Suprapubic skin (tissue), 4 donors: ENCODE data around the gene CCR8. TPM values are rescaled to one million over a fixed set of nuclear protein-coding genes. Genes with fewer than 3 reads are reported as not detected.

ENCODE experiments used
- DNase-seq, 2 donors: peaks; one replicate each; pipeline ENCODE4 v3.0.0-alpha.2; 2019; ENCODE audit warnings: low spot score in 2 of 2
- H3K27ac ChIP-seq: fragments of 200-600 bp; sonication (generic); one replicate; pipeline ENCODE4 v1.5.1; 2019
- H3K27me3 ChIP-seq: fragments of 200-600 bp; sonication (generic); one replicate; pipeline ENCODE4 v1.5.1; 2019
- H3K36me3 ChIP-seq: fragments of 200-600 bp; sonication (generic); one replicate; pipeline ENCODE4 v1.5.1; 2019
- H3K4me1 ChIP-seq: fragments of 200-600 bp; sonication (generic); one replicate; pipeline ENCODE4 v1.5.1; 2019
- H3K4me3 ChIP-seq: fragments of 200-600 bp; sonication (generic); one replicate; pipeline ENCODE4 v1.5.1; 2019; ENCODE audit warnings: mild to moderate bottlenecking
- H3K9me3 ChIP-seq: fragments of 200-600 bp; sonication (generic); one replicate; pipeline ENCODE4 v1.5.1; 2019
- EP300 ChIP-seq: sonication (generic); formaldehyde crosslinking; IDR thresholded peaks from one replicate; pipeline ENCODE4 v1.6.1; 2017; ENCODE audit warnings: antibody characterized with exemption
- POLR2A ChIP-seq, 2 donors: fragments of 450-650 bp; IDR thresholded peaks; one replicate each; pipeline ENCODE4 v1.6.1; 2017; ENCODE audit warnings: antibody characterized with exemption in 2 of 2, mild to moderate bottlenecking in 2 of 2, moderate library complexity in 2 of 2
- POLR2AphosphoS5 ChIP-seq, 3 donors: sonication (generic); formaldehyde crosslinking; IDR thresholded peaks; one replicate each; pipeline ENCODE4 v1.6.1; 2017; ENCODE audit warnings: antibody characterized with exemption in 3 of 3
- WGBS: methylation state at CpG from one replicate; pipeline ENCODE4 v1.1.5; 2018; 5-methylcytosine and 5-hydroxymethylcytosine counted together
- total RNA-seq, 4 donors: library from RNA; depleted of rRNA; stranded (reverse); fragments of >200 nt; gene quantifications; one replicate each; pipeline ENCODE4 v1.1.0, GENCODE V29; 2016
- TF ChIP-seq, protein P1 (sequence below), 2 donors: fragments of 200-600 bp in 1 of 2; fragments of 450-650 bp in 1 of 2; sonication (generic) in 1 of 2; IDR thresholded peaks; one replicate each; pipeline ENCODE4 v1.5.1; 2016 to 2019; ENCODE audit warnings: antibody characterized with exemption in 2 of 2, mild to moderate bottlenecking in 1 of 2, moderate library complexity in 1 of 2

Gene CCR8
- total RNA-seq, 4 donors from 2014 or later: not detected

DNA sequence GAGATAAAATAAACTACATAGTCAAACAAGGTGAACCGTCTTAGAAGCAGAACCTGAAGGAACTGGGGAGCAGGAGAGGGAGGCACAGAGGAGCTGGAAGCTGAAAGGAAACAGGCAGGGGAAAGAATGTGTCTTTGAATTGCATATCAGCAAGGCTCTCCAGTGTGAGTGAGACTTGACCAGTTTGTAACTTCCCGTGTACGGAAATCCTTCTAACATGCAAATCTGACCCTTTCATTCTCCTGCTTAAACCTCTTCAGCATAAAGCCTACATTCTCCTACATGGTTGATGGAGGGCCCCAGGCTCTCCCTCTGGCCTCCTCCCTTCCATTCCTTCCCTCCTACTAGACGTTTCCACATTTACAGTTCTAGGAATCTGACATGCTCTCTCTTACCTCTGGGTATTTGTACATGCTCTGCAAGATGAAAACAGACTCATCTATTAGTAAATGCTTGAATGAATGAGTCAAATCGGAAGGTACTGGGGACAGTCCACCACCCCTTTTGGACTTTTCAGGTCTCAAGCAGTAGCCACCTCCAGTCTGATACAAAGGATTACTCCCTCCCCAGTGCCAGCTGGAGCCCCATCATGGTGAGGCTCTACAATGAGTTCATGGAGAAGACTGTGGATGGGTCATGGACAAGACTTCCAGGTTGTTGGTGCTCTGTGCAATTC is 47.6 kb downstream of the CCR8 start:
- Histone ChIP-seq H3K27me3 (no peaks in the 10 kb centered on the region), H3K9me3 (no peaks in the 10 kb centered on the region), H3K36me3 (no peaks in the 10 kb centered on the region), H3K27ac (no peak overlapping the region), H3K4me3 (no peak overlapping the region), H3K4me1 (no peaks in the 10 kb centered on the region)
- 68% methylated on average over 5 of the region's 5 CpGs for WGBS
- DNase-seq: no peak
- TF ChIP-seq POLR2AphosphoS5 (IDR thresholded peaks at IDR 0.05) (no peak), EP300 (no peak), POLR2A (IDR thresholded peaks at IDR 0.05) (no peak)
- TF ChIP-seq, protein P1, sequence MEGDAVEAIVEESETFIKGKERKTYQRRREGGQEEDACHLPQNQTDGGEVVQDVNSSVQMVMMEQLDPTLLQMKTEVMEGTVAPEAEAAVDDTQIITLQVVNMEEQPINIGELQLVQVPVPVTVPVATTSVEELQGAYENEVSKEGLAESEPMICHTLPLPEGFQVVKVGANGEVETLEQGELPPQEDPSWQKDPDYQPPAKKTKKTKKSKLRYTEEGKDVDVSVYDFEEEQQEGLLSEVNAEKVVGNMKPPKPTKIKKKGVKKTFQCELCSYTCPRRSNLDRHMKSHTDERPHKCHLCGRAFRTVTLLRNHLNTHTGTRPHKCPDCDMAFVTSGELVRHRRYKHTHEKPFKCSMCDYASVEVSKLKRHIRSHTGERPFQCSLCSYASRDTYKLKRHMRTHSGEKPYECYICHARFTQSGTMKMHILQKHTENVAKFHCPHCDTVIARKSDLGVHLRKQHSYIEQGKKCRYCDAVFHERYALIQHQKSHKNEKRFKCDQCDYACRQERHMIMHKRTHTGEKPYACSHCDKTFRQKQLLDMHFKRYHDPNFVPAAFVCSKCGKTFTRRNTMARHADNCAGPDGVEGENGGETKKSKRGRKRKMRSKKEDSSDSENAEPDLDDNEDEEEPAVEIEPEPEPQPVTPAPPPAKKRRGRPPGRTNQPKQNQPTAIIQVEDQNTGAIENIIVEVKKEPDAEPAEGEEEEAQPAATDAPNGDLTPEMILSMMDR (IDR thresholded peaks at IDR 0.05): no peak

DNA sequence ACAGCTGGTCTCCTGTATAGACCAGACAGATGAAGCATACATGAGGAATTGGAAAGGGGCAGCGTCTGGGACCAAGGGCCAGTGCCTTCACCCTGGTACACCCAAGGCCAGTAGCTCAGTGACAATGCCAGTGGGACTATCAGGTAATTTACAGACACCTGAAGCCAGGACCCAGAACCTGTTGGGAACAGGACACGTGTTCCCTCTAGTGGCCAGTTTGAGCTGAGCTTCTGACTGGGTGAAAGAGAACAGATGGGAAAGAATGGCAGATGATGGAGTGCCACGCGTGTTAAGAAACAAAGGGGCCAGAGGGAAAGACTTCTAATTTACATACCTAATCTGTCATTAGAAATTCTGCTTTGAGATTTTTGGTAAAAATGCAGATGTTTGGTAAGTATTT is 48.6 kb downstream of the CCR8 start:
- no peaks in the 10 kb centered on the region for H3K9me3 ChIP-seq
- no peaks in the 10 kb centered on the region for H3K36me3 ChIP-seq
- 27% methylated on average over 4 of the region's 4 CpGs for WGBS
- no peak overlapping the region for H3K27ac ChIP-seq
- no peaks in the 10 kb centered on the region for H3K27me3 ChIP-seq
- no peak overlapping the region for H3K4me3 ChIP-seq
- DNase-seq: no peak
- TF ChIP-seq POLR2AphosphoS5 (IDR thresholded peaks at IDR 0.05): no peak
- no peak for TF ChIP-seq EP300
- TF ChIP-seq POLR2A (IDR thresholded peaks at IDR 0.05): no peak
- TF ChIP-seq, protein P1 (IDR thresholded peaks at IDR 0.05): peak in 1 of 2 donors; percentile 49
- peaks cover 5% of the 10 kb centered on the region for H3K4me1 ChIP-seq

DNA sequence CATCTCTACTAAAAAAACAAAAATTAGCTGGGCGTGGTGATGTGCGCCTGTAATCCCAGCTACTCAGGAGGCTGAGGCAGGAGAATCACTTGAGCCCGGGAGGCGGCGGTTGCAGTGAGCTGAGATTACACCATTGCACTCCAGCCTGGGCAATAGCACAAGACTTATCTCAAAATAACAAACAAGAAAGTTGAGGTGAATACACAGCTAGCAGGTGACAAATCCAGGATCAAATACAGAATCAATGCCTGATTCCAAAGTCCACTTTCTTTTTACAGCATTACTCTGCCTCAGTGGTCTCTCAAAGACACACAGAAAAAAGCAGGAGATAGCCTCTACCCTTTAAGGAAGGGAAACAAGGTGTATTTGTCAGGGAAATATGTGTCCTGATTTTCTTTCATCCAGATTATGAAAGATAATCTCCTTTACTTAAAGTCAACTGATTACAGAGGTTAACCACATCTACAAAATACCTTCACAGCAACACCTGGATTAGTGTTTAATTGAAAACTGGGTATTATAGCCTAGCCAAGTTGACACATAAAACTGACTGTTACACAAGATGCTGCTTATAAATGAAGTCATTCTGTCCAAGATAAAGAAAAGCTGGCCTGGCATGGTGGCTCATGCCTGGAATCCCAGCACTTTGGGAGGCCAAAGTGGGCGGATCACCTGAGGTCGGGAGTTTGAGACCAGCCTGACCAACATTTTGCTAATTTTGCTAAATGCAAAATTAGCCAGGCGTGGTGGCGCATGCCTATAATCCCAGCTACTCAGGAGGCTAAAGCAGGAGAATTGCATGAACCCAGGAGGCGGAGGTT is 49.7 kb downstream of the CCR8 start:
- no peaks in the 10 kb centered on the region for H3K36me3 ChIP-seq
- TF ChIP-seq POLR2A (IDR thresholded peaks at IDR 0.05) (no peak), EP300 (no peak), POLR2AphosphoS5 (IDR thresholded peaks at IDR 0.05) (no peak)
- no peaks in the 10 kb centered on the region for H3K9me3 ChIP-seq
- DNase-seq: no peak
- H3K4me3 ChIP-seq: no peak overlapping the region
- 93% methylated on average over 10 of the region's 10 CpGs for WGBS
- peaks cover 6% of the 10 kb centered on the region for H3K4me1 ChIP-seq
- no peaks in the 10 kb centered on the region for H3K27me3 ChIP-seq
- no peak overlapping the region for H3K27ac ChIP-seq

DNA sequence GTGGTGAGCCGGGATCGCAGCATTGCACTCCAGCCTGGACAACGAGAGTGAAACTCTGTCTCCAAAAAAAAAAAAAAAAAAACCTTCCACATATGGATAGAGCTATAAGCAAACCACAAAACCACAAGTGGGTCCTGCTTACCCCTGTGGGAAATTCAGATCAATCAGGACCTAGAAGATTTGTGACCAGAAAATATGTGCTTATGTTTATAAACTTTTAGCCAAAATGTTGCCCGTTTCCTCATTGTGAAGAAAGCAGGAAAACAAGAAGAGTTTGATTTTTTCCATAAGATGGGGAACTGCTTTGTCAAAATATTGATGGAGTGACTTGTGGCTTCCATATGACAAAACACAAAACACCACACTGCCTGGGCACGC is 50.3 kb downstream of the CCR8 start:
- Histone ChIP-seq H3K27me3 (no peaks in the 10 kb centered on the region), H3K9me3 (no peaks in the 10 kb centered on the region), H3K4me1 (peaks cover 11% of the 10 kb centered on the region), H3K36me3 (no peaks in the 10 kb centered on the region), H3K4me3 (no peak overlapping the region), H3K27ac (no peak overlapping the region)
- no peak for DNase-seq
- 74% methylated on average over 5 of the region's 5 CpGs for WGBS
- TF ChIP-seq POLR2A (IDR thresholded peaks at IDR 0.05): no peak

DNA sequence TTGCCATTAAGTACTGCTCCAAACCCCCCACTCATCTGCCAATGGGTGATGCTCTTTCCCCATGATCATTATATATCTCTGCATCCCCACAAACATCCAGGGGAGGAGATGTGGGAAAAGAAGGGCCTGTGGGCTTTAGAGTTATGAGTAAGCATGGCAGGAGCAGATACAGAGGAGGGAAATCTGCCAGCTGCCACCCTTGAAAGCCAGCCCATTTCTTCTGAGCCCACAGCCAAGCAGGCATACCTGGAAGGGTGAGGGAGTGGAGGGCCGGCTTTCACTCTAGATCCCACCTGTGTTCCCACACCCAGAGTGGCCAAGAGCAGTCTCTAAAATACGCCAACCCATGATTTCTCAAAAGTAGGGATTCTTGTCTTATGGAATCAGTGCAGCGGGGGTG is 51.9 kb downstream of the CCR8 start:
- 77% methylated on average over 3 of the region's 3 CpGs for WGBS
- Histone ChIP-seq H3K27ac (no peak overlapping the region), H3K4me1 (peaks cover 22% of the 10 kb centered on the region), H3K36me3 (no peaks in the 10 kb centered on the region), H3K4me3 (no peak overlapping the region), H3K9me3 (no peaks in the 10 kb centered on the region), H3K27me3 (no peaks in the 10 kb centered on the region)
- DNase-seq: no peak
- TF ChIP-seq POLR2A (IDR thresholded peaks at IDR 0.05): no peak
- TF ChIP-seq, protein P1 (IDR thresholded peaks at IDR 0.05): no peak
- no peak for TF ChIP-seq POLR2AphosphoS5 (IDR thresholded peaks at IDR 0.05)
- no peak for TF ChIP-seq EP300

Other genes starting within 250 kb of the CCR8 start
- gene GORASP1, start 222.1 kb upstream of the CCR8 start, total RNA-seq: 100 to 1,000 TPM in 1 of 4 donors, 10 to 100 TPM in 3; 51.3 to 101 (median 73.8) TPM
- gene TTC21A, start 222.0 kb upstream of the CCR8 start, total RNA-seq: 10 to 100 TPM in 1 of 4 donors, 1 to 10 TPM in 3; 1.2 to 11.0 (median 4.7) TPM
- gene CSRNP1, start 176.1 kb upstream of the CCR8 start, total RNA-seq: 100 to 1,000 TPM in 2 of 4 donors, 10 to 100 TPM in 2; 69.1 to 234 (median 156) TPM
- gene XIRP1, start 137.1 kb upstream of the CCR8 start, total RNA-seq: not detected
- gene CX3CR1, start 49.7 kb upstream of the CCR8 start, total RNA-seq: 1 to 10 TPM in 2 of 4 donors, under 1 TPM in 2; 0.60 to 1.4 (median 1.1) TPM
- gene SLC25A38, start 53.7 kb downstream of the CCR8 start, total RNA-seq: 10 to 100 TPM; 14.8 to 19.6 (median 15.7) TPM
- 1,000 to 10,000 TPM in 3 of 4 donors, 100 to 1,000 TPM in 1; 758 to 1,526 (median 1,196) TPM for gene RPSA, start 77.0 kb downstream of the CCR8 start, total RNA-seq
- gene MOBP, start 138.0 kb downstream of the CCR8 start, total RNA-seq: not detected